Measurements from ENCODE around the gene XRN2. TPM values are rescaled to one million over a fixed set of nuclear protein-coding genes. Genes with fewer than 3 reads are reported as not detected.

The XRN2 gene
- total RNA-seq, 1 experiment from 2014 or later, result 137 TPM

DNA sequence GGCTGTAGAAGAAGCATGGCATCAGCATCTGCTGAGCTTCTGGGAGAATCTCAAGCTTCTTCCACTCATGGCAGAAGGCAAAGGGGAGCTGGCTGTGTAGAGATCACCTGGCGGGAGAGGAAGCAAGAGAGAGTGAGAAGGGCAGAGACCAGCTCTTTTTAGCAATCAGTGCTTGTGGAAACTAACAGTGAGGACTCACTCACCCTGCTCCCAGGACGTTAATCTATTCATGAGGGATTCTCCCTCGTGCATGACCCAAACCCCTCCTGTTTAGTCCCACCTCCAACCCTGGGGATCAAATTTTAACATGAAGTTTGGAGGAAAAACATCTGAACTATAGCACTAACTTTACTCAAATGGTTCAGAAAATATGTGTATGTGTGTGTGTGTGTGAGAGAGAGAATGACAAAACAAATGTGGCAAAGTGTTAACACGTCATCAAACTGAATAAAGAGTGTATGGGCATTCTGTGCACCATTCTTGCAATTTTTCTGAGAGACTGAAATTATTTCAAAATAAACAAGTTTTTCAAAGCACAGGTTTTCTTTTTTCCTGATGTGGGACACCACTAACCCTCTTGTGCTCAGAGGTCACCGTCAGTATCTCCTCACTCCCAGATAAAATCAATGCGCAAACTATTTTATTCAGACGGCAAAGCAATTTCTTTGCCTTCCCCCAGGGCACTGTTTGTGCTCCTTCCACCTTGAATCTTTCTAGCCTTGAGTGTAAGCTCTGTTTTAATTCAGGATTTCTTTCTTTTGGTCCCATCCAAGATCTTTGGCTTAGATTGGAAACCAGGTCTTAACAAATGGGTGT is 23.2 kb upstream of the XRN2 start:
- Histone ChIP-seq H3K36me3 (replicated peaks; ENCODE audit: control insufficient read depth, insufficient read depth, low read length) (no peaks in the 10 kb centered on the region), H3K27me3 (ENCODE audit: control insufficient read depth, insufficient read depth, low read length) (no peaks in the 10 kb centered on the region), H3K4me3 (ENCODE audit: insufficient read depth, low read depth, low read length) (no peak overlapping the region)
- DNase-seq, result no peak

- DNase-seq, result no peak
- Histone ChIP-seq H3K4me3 (ENCODE audit: insufficient read depth, low read depth, low read length) (no peak overlapping the region), H3K36me3 (replicated peaks; ENCODE audit: control insufficient read depth, insufficient read depth, low read length) (no peaks in the 10 kb centered on the region), H3K27me3 (ENCODE audit: control insufficient read depth, insufficient read depth, low read length) (no peaks in the 10 kb centered on the region)
Measured at GRCh38 chr20:21280522-21281016, 22.6 kb upstream of the XRN2 start.

- H3K27me3 ChIP-seq (ENCODE audit: control insufficient read depth, insufficient read depth, low read length), result no peaks in the 10 kb centered on the region
- no peaks in the 10 kb centered on the region for H3K36me3 ChIP-seq (replicated peaks; ENCODE audit: control insufficient read depth, insufficient read depth, low read length)
- H3K4me3 ChIP-seq (ENCODE audit: insufficient read depth, low read depth, low read length), result no peak overlapping the region
- no peak for DNase-seq
Measured at GRCh38 chr20:21286775-21287174, 16.4 kb upstream of the XRN2 start.

DNA sequence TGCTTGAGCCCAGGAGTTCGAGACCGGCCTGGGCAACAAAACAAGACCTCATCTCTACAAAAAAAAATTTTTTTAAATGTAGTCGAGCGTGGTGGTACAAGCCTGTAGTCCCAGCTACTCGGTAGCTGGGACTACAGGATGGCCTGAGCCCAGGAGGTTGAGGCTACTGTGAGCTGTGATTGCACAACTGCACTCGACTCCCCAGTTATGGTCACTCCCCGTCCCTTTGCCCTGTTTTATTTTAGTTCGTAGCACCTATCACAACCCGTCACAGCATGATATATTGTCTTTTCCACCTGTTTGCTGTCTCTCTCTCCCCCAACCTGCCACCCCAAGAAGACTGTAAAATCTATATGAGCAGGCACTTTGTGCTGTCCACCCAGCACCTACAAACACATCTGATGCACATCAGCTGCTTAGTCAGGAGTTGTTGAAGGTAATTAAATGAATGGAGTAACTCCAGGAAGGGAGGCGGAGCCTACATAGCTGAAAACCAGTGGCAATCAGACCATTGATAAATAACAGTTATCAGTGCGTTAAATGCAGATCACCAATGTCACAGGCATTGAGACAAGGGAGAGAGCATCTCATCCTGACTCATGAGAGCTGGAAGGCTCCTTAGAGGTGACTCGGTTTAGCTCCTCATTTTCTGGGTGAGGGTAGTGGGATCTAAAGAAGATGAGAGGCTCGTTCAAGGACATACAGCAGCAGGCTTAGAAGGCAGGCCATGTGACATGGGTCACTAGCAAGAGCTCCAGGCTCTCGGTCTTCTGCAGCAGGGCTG is 14.4 kb upstream of the XRN2 start:
- H3K4me3 ChIP-seq (ENCODE audit: insufficient read depth, low read depth, low read length), result no peak overlapping the region
- no peaks in the 10 kb centered on the region for H3K36me3 ChIP-seq (replicated peaks; ENCODE audit: control insufficient read depth, insufficient read depth, low read length)
- no peaks in the 10 kb centered on the region for H3K27me3 ChIP-seq (ENCODE audit: control insufficient read depth, insufficient read depth, low read length)
- no peak for DNase-seq

DNA sequence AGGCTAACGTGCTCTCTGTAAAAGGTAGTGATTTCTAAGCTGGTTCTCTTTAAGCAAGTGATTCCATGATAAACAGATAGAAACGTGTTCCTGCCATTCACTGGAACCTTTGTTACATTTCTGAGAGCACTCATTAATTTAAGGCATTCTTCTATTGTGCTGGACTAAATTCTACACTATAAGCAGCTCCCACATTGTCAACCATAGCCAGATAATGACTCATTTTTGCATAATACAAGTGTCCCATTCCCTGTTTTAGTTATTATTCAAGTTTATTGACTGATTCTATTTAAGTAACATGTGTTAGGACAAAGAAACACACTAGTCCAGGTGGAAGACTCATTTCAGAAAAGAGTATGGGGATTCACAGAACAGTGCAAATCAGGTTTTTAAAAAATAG is 13.5 kb upstream of the XRN2 start:
- Histone ChIP-seq H3K27me3 (ENCODE audit: control insufficient read depth, insufficient read depth, low read length) (no peaks in the 10 kb centered on the region), H3K36me3 (replicated peaks; ENCODE audit: control insufficient read depth, insufficient read depth, low read length) (no peaks in the 10 kb centered on the region), H3K4me3 (ENCODE audit: insufficient read depth, low read depth, low read length) (no peak overlapping the region)
- DNase-seq, result no peak

- H3K36me3 ChIP-seq (replicated peaks; ENCODE audit: control insufficient read depth, insufficient read depth, low read length), result no peaks in the 10 kb centered on the region
- H3K27me3 ChIP-seq (ENCODE audit: control insufficient read depth, insufficient read depth, low read length), result no peaks in the 10 kb centered on the region
- no peak overlapping the region for H3K4me3 ChIP-seq (ENCODE audit: insufficient read depth, low read depth, low read length)
- no peak for DNase-seq
Measured at GRCh38 chr20:21291026-21291425, 12.1 kb upstream of the XRN2 start.

DNA sequence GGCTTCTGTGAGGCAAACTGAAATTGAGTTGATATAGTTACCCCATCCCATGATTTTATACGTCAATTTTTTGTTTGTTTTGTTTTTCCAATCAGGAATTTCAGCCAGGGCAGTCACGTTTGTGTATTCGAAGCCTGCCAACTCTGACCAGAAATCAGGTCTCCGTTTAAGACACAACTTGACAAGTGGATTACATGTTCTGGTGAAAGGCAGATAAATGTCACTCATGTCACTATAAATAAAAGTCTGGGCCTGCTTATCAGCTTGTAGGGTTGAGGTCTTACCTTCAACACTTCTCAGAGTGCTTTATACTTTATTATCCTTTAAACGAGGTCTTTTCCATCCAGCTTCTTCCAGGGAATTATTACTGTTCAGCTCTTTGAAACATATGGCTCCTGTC is 8.4 kb upstream of the XRN2 start:
- DNase-seq, result no peak
- Histone ChIP-seq H3K27me3 (ENCODE audit: control insufficient read depth, insufficient read depth, low read length) (no peaks in the 10 kb centered on the region; the same call in 1 of the 2 replicates), H3K4me3 (ENCODE audit: insufficient read depth, low read depth, low read length) (no peak overlapping the region)

GRCh38 chr20:21301940-21302663 is 1.0 kb upstream of the XRN2 start:
- no peak for DNase-seq
- Histone ChIP-seq H3K4me3 (ENCODE audit: insufficient read depth, low read depth, low read length) (peak overlapping the region; percentile 96), H3K27me3 (ENCODE audit: control insufficient read depth, insufficient read depth, low read length) (no peaks in the 10 kb centered on the region; the same call in 1 of the 2 replicates), H3K36me3 (replicated peaks; ENCODE audit: control insufficient read depth, insufficient read depth, low read length) (no peaks in the 10 kb centered on the region)

More for the DNA sequence above, 8.4 kb upstream of the XRN2 start:
- no peaks in the 10 kb centered on the region for H3K36me3 ChIP-seq (replicated peaks; ENCODE audit: control insufficient read depth, insufficient read depth, low read length)

DNA sequence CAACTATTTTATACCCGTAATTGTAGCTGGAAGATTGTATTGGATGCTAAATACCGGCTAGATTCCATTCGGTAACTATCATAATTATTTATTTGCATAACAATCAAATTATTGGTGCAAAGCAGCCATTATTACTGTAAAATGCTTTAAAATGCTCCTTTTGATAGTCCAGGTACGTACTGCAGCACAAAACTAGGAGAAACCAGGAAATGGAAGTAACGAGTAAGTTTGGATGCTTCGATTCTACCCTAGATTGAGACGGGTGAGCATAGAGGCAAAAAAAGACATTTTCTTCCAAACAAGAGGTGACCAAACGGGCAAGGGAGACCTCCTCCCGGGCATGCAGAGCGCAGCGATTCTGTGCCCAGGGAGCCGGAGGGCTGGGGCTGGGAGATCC is 469 bp upstream of the XRN2 start:
- peak overlapping the region; percentile 96 for H3K4me3 ChIP-seq (ENCODE audit: insufficient read depth, low read depth, low read length)
- no peak for DNase-seq
- H3K36me3 ChIP-seq (replicated peaks; ENCODE audit: control insufficient read depth, insufficient read depth, low read length), result no peaks in the 10 kb centered on the region
- H3K27me3 ChIP-seq (ENCODE audit: control insufficient read depth, insufficient read depth, low read length), result no peaks in the 10 kb centered on the region; the same call in 1 of the 2 replicates

GRCh38 chr20:21303872-21304586 is 898 bp downstream of the XRN2 start:
- Histone ChIP-seq H3K36me3 (replicated peaks; ENCODE audit: control insufficient read depth, insufficient read depth, low read length) (peaks cover 1% of the 10 kb centered on the region; the same call in 1 of the 2 replicates), H3K4me3 (ENCODE audit: insufficient read depth, low read depth, low read length) (peak overlapping the region; percentile 96), H3K27me3 (ENCODE audit: control insufficient read depth, insufficient read depth, low read length) (no peaks in the 10 kb centered on the region; the same call in 1 of the 2 replicates)
- DNase-seq, result no peak

- Histone ChIP-seq H3K27me3 (ENCODE audit: control insufficient read depth, insufficient read depth, low read length) (no peaks in the 10 kb centered on the region), H3K36me3 (replicated peaks; ENCODE audit: control insufficient read depth, insufficient read depth, low read length) (peaks cover 1% of the 10 kb centered on the region; the same call in 1 of the 2 replicates), H3K4me3 (ENCODE audit: insufficient read depth, low read depth, low read length) (no peak overlapping the region)
- no peak for DNase-seq
Measured at GRCh38 chr20:21308340-21308739, 5.2 kb downstream of the XRN2 start.

- no peak overlapping the region for H3K4me3 ChIP-seq (ENCODE audit: insufficient read depth, low read depth, low read length)
- H3K36me3 ChIP-seq (replicated peaks; ENCODE audit: control insufficient read depth, insufficient read depth, low read length), result peaks cover 1% of the 10 kb centered on the region; the same call in 1 of the 2 replicates
- no peak for DNase-seq
- H3K27me3 ChIP-seq (ENCODE audit: control insufficient read depth, insufficient read depth, low read length), result no peaks in the 10 kb centered on the region
Measured at GRCh38 chr20:21309678-21310467, 6.7 kb downstream of the XRN2 start.

DNA sequence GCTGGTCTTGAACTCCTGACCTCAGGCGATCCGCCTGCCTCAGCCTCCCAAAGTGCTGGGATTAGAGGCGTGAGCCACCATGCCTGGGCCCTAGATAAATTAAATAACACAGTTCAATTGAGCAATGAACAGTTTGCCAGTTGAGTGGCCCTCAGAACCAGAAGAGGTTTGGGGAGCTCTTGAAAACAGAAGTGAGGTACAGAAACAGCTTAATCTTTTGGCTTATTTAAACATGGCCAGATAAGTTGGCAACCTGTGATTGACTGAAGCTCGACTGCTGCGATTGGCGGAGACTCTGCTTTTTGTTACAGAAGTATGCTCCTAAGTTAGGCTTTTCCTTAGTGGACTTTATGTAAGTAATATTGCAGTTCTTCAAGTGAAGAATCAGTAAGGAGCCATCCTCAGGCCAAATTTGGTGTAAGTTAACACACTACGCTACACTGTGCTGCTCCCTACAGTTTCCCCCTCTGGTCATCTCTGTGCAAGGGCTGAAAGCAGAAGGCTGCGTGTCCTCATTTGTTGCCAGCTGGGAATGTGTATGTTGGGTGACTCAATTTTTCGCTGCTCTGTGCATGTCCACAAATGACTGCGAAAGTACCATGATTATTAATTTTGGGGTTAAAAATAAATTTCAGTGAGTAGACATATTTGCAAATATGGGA is 9.8 kb downstream of the XRN2 start:
- H3K4me3 ChIP-seq (ENCODE audit: insufficient read depth, low read depth, low read length), result no peak overlapping the region
- no peaks in the 10 kb centered on the region for H3K27me3 ChIP-seq (ENCODE audit: control insufficient read depth, insufficient read depth, low read length)
- DNase-seq, result no peak
- H3K36me3 ChIP-seq (replicated peaks; ENCODE audit: control insufficient read depth, insufficient read depth, low read length), result peaks cover 1% of the 10 kb centered on the region; the same call in 1 of the 2 replicates

Data from H7 (cell line).